SK-N-SH (cell line): Measurements from ENCODE around the gene ARHGAP31. TPM values are rescaled to one million over a fixed set of nuclear protein-coding genes. Genes with fewer than 3 reads are reported as not detected.
A peak's percentile ranks its signal among the peaks of the same experiment; 100 is the strongest.

Experiments used
- CTCF ChIA-PET: fragments of 300-600, 350-600 bp; formaldehyde crosslinking; extraction: SDS; loops from one replicate; lab custom pipeline; 2021; lab: Yijun Ruan, JAX
- POLR2A ChIA-PET: fragments of 350-600 bp; sonication (Branson Sonifier 250); formaldehyde crosslinking; extraction: SDS; loops from one replicate; lab custom pipeline; 2020; ENCODE audit warnings: antibody characterized with exemption, inconsistent platforms; lab: Yijun Ruan, JAX
- DNase-seq: peaks from one replicate; pipeline ENCODE4 v3.0.0; 2012
- H2AFZ ChIP-seq: fragments of 200-600 bp; sonication (generic); 2 replicates; pipeline ENCODE4 v1.8.1; 2016; ENCODE audit warnings: antibody characterized with exemption, mild to moderate bottlenecking, low read depth
- H3F3A ChIP-seq: fragments of 200-600 bp; sonication (generic); replicated peaks from 2 replicates; pipeline ENCODE3; 2016; ENCODE audit warnings: antibody characterized with exemption, mild to moderate bottlenecking; ENCODE audit not compliant: insufficient read depth
- H3K27ac ChIP-seq, 2 experiments: fragments of 200-500 bp in 1 of 2; fragments of 200-600 bp in 1 of 2; sonication (Bioruptor generic) in 1 of 2; sonication (generic), shearing (Covaris generic) in 1 of 2; 2 replicates each; pipeline versions ENCODE4 v1.5.1 to v1.6.1; 2014 to 2016; ENCODE audit warnings: low read depth in 2 of 2, inconsistent platforms in 1 of 2, low read length in 1 of 2, mild to moderate bottlenecking in 1 of 2, mixed read lengths in 1 of 2
- H3K27me3 ChIP-seq: fragments of 200-600 bp; sonication (generic), shearing (Covaris generic); 2 replicates; pipeline ENCODE4 v1.6.1; 2016; ENCODE audit warnings: mixed run types; ENCODE audit not compliant: insufficient read depth
- H3K36me3 ChIP-seq, 2 experiments: fragments of 200-500 bp in 1 of 2; fragments of 200-600 bp in 1 of 2; sonication (Bioruptor generic) in 1 of 2; sonication (generic) in 1 of 2; replicated peaks in 1 of 2; 2 replicates each; pipeline versions ENCODE3 to v1.5.1; 2014 to 2016; ENCODE audit warnings: low read length in 1 of 2, mild to moderate bottlenecking in 1 of 2; ENCODE audit not compliant: insufficient read depth in 2 of 2, control insufficient read depth in 1 of 2
- H3K4me1 ChIP-seq, 2 experiments: fragments of 200-500 bp in 1 of 2; fragments of 200-600 bp in 1 of 2; sonication (Bioruptor generic) in 1 of 2; sonication (generic), shearing (Covaris generic) in 1 of 2; 2 replicates each; pipeline versions ENCODE4 v1.5.1 to v1.6.1; 2014 to 2016; ENCODE audit warnings: low read depth in 1 of 2, low read length in 1 of 2, mixed run types in 1 of 2; ENCODE audit not compliant: insufficient read depth in 2 of 2, control insufficient read depth in 1 of 2
- H3K4me2 ChIP-seq: fragments of 200-600 bp; sonication (generic), shearing (Covaris generic); 2 replicates; pipeline ENCODE4 v1.6.1; 2017; ENCODE audit warnings: mixed run types
- H3K4me3 ChIP-seq, 2 experiments: fragments of 200-500 bp in 1 of 2; fragments of 200-600 bp in 1 of 2; sonication (Bioruptor generic) in 1 of 2; sonication (generic), shearing (Covaris generic) in 1 of 2; 2 replicates each; pipeline versions ENCODE4 v1.5.1 to v1.8.1; 2014 to 2016; ENCODE audit warnings: low read depth in 2 of 2, inconsistent platforms in 1 of 2, low read length in 1 of 2, mild to moderate bottlenecking in 1 of 2, mixed read lengths in 1 of 2, moderate library complexity in 1 of 2
- H3K79me2 ChIP-seq: fragments of 200-600 bp; sonication (generic); 2 replicates; pipeline ENCODE4 v1.8.1; 2017; ENCODE audit warnings: mild to moderate bottlenecking; ENCODE audit not compliant: insufficient read depth
- H3K9ac ChIP-seq: fragments of 200-600 bp; sonication (generic); 2 replicates; pipeline ENCODE4 v1.6.1; 2017; ENCODE audit warnings: mixed run types
- H3K9me2 ChIP-seq: fragments of 200-600 bp; sonication (generic); 2 replicates; pipeline ENCODE4 v1.6.1; 2017; ENCODE audit warnings: mixed run types
- H3K9me3 ChIP-seq: fragments of 200-600 bp; sonication (generic); 2 replicates; pipeline ENCODE4 v1.6.1; 2017; ENCODE audit warnings: mixed run types, mild to moderate bottlenecking, moderate library complexity
- H4K20me1 ChIP-seq: fragments of 200-600 bp; sonication (generic); 2 replicates; pipeline ENCODE4 v1.6.1; 2017; ENCODE audit warnings: mild to moderate bottlenecking, mixed run types; ENCODE audit not compliant: insufficient read depth
- CHD2 ChIP-seq: fragments of 150-350 bp; IDR thresholded peaks from 2 replicates; pipeline ENCODE4 v1.6.1; 2018; ENCODE audit warnings: low read length; ENCODE audit not compliant: partially characterized antibody
- ELF1 ChIP-seq: IDR thresholded peaks from 2 replicates; pipeline ENCODE4 v1.4.0; 2012
- EP300 ChIP-seq, 2 experiments: IDR thresholded peaks; 2 replicates each; pipeline versions ENCODE4 v1.4.0 to v1.6.1; 2012; ENCODE audit warnings: borderline replicate concordance in 1 of 2, low read depth in 1 of 2, low read length in 1 of 2
- FOXJ3 ChIP-seq: sonication (generic); formaldehyde crosslinking; IDR thresholded peaks from 2 replicates; pipeline ENCODE4 v1.5.1; 2020; ENCODE audit warnings: mild to moderate bottlenecking, missing genetic modification reagents
- FOXM1 ChIP-seq: IDR thresholded peaks from 2 replicates; pipeline ENCODE4 v1.4.0; 2012; ENCODE audit warnings: low read depth, mild to moderate bottlenecking
- JUND ChIP-seq: IDR thresholded peaks from 2 replicates; pipeline ENCODE4 v1.4.0; 2012
- NFIC ChIP-seq: IDR thresholded peaks from 2 replicates; pipeline ENCODE4 v1.4.0; 2012; ENCODE audit warnings: borderline replicate concordance
- NRF1 ChIP-seq: IDR thresholded peaks from 2 replicates; pipeline ENCODE4 v1.6.1; 2012; ENCODE audit warnings: low read depth, mild to moderate bottlenecking, low read length
- POLR2AphosphoS5 ChIP-seq: IDR thresholded peaks from 2 replicates; pipeline ENCODE4 v1.6.1; 2012; ENCODE audit warnings: low read depth, low read length
- RCOR1 ChIP-seq: fragments of 150-350 bp; IDR thresholded peaks from 2 replicates; pipeline ENCODE4 v1.6.1; 2017; ENCODE audit warnings: antibody characterized with exemption, low read length
- RFX5 ChIP-seq: IDR thresholded peaks from 2 replicates; pipeline ENCODE4 v1.6.1; 2012; ENCODE audit warnings: mild to moderate bottlenecking, improper control_type of control experiment, low read length
- TEAD4 ChIP-seq: IDR thresholded peaks from 2 replicates; pipeline ENCODE4 v1.4.0; 2012; ENCODE audit warnings: mild to moderate bottlenecking, borderline replicate concordance; ENCODE audit not compliant: insufficient read depth
- YY1 ChIP-seq: IDR thresholded peaks from 2 replicates; pipeline ENCODE4 v1.4.0; 2012; ENCODE audit warnings: low read depth, mild to moderate bottlenecking
- WGBS: methylation state at CpG from one replicate; pipeline ENCODE4 v1.1.6; 2017; ENCODE audit warnings: low lambda C conversion rate; 5-methylcytosine and 5-hydroxymethylcytosine counted together
- polyA plus RNA-seq, 3 experiments: library from polyadenylated mRNA; depleted of rRNA; stranded (reverse); fragments of >200 nt; gene quantifications; 2 replicates each; pipeline ENCODE4 v1.2.3, GENCODE V29; 2012
- TF ChIP-seq, protein P1 (sequence below): fragments of 150-350 bp; IDR thresholded peaks from 2 replicates; pipeline ENCODE4 v1.6.1; 2017; ENCODE audit warnings: antibody characterized with exemption, low read length, low read depth, borderline replicate concordance
- TF ChIP-seq, protein P2 (sequence below): IDR thresholded peaks from 2 replicates; pipeline ENCODE4 v1.4.0; 2012; ENCODE audit warnings: low read depth, borderline replicate concordance
- TF ChIP-seq, protein P3 (sequence below): IDR thresholded peaks from 2 replicates; pipeline ENCODE4 v1.6.1; 2012; ENCODE audit warnings: mild to moderate bottlenecking, low read depth, low read length, moderate library complexity

Gene ARHGAP31
- polyA plus RNA-seq, 1 of the 3 experiments (the other 2 are of a cell fraction) = 4.4 TPM

DNA sequence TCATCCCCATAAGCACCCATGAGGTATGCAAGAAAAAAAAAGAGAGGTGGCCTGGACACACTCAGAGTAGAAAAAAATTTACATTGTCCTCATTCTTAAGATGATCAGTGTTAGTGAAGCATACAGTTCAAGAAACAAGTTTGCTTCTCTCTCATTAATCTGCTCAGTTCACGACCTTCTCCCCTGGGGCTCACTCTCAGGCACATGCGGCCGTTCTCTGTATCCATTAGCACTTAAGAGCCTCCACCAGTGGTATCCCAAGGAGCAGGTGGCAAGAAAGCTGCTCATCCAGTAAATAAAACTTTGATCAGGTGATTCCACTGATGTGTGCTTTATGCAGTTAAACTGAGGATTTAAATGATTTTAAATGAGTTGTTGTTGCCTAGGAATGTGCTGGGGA lies 57.4 kb downstream of the ARHGAP31 start:
- TF ChIP-seq CHD2 (no peak), JUND (no peak), RCOR1 (no peak), POLR2AphosphoS5 (no peak), YY1 (no peak), NRF1 (no peak), NFIC (no peak), FOXJ3 (no peak)
- TF ChIP-seq, protein P1, sequence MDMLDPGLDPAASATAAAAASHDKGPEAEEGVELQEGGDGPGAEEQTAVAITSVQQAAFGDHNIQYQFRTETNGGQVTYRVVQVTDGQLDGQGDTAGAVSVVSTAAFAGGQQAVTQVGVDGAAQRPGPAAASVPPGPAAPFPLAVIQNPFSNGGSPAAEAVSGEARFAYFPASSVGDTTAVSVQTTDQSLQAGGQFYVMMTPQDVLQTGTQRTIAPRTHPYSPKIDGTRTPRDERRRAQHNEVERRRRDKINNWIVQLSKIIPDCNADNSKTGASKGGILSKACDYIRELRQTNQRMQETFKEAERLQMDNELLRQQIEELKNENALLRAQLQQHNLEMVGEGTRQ = no peak
- TF ChIP-seq, protein P2, sequence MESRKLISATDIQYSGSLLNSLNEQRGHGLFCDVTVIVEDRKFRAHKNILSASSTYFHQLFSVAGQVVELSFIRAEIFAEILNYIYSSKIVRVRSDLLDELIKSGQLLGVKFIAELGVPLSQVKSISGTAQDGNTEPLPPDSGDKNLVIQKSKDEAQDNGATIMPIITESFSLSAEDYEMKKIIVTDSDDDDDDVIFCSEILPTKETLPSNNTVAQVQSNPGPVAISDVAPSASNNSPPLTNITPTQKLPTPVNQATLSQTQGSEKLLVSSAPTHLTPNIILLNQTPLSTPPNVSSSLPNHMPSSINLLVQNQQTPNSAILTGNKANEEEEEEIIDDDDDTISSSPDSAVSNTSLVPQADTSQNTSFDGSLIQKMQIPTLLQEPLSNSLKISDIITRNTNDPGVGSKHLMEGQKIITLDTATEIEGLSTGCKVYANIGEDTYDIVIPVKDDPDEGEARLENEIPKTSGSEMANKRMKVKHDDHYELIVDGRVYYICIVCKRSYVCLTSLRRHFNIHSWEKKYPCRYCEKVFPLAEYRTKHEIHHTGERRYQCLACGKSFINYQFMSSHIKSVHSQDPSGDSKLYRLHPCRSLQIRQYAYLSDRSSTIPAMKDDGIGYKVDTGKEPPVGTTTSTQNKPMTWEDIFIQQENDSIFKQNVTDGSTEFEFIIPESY = no peak
- TF ChIP-seq, all 33 proteins: peak for 0
- POLR2A ChIA-PET = interaction anchor here (0.6 kb wide), 1 partner anchor 98 kb away, joined by 4 read pairs; no protein-coding TSS in a partner anchor
- Histone ChIP-seq H3K36me3 (peaks cover 0 to 12% of the 10 kb centered on the region in 2 experiments), H3K4me2 (no peak overlapping the region), H3K4me1 (peaks cover 9 to 24% of the 10 kb centered on the region in 2 experiments; a peak in 3 of 4 replicates), H3K9me2 (no peaks in the 10 kb centered on the region), H2AFZ (no peak overlapping the region), H3F3A (peaks cover 7% of the 10 kb centered on the region), H3K27ac (no peak overlapping the region; a peak in 1 of 4 replicates), H3K9me3 (no peaks in the 10 kb centered on the region), H3K27me3 (no peaks in the 10 kb centered on the region), H3K4me3 (no peak overlapping the region), H3K79me2 (peaks cover 12% of the 10 kb centered on the region), H4K20me1 (no peaks in the 10 kb centered on the region), H3K9ac (no peak overlapping the region)
- CTCF ChIA-PET = interaction anchor here (1.2 to 4.8 kb wide), 4 partner anchors 11 to 77 kb away, joined by 3 to 33 read pairs (median 15); no protein-coding TSS in a partner anchor
- whole genome bisulfite sequencing = 87% methylated on average over 3 of the region's 3 CpGs
- no peak for DNase-seq

DNA sequence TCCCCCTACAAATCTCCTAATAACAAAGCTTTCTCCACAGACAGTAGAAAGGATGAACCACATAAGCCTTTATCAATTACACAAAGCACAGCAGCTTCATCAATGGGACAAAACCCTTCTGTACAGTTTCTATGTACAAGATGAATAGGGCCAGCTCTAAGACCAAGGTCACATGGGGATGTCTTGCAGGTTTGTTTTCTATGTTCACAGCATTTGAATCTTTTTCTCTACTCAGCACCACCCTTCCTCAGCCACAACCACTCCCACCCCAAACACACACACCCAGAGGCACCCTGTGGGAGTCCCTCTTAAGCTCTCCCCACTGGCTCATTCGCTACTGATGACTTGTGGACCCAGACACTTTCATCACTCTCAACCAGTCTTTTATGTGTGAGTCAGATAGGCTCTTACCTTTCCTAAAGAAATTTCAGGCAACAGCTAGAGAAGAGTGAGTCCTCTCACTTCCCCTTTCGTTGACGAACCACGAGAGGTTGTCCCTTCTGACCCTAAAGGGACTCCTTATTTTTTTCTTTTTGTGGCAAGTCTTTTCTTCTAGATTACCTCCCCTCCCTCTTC lies 57.9 kb downstream of the ARHGAP31 start:
- CTCF ChIA-PET = interaction anchor here (1.2 to 4.8 kb wide), 5 partner anchors 12 to 329 kb away, joined by 3 to 33 read pairs (median 14); no protein-coding TSS in a partner anchor
- no peak overlapping the region for H3K4me2 ChIP-seq
- H3K27ac ChIP-seq = peak overlapping the region; percentile 7 to 30; a peak in 1 of 4 replicates
- no peak overlapping the region for H2AFZ ChIP-seq
- H3K79me2 ChIP-seq = peaks cover 12% of the 10 kb centered on the region
- no peaks in the 10 kb centered on the region for H3K27me3 ChIP-seq
- H3K4me1 ChIP-seq = peaks cover 9 to 26% of the 10 kb centered on the region in 2 experiments; a peak in 3 of 4 replicates
- DNase-seq = no peak
- H3K9ac ChIP-seq = no peak overlapping the region
- no peak overlapping the region for H3K4me3 ChIP-seq
- H3K9me3 ChIP-seq = no peaks in the 10 kb centered on the region
- no peaks in the 10 kb centered on the region for H3K9me2 ChIP-seq
- no peak for TF ChIP-seq NRF1
- TF ChIP-seq EP300 (IDR thresholded peaks at IDR 0.05; ENCODE audit: borderline replicate concordance in 1 of 2, low read depth in 1 of 2, low read length in 1 of 2) = no peak
- TF ChIP-seq, protein P3, sequence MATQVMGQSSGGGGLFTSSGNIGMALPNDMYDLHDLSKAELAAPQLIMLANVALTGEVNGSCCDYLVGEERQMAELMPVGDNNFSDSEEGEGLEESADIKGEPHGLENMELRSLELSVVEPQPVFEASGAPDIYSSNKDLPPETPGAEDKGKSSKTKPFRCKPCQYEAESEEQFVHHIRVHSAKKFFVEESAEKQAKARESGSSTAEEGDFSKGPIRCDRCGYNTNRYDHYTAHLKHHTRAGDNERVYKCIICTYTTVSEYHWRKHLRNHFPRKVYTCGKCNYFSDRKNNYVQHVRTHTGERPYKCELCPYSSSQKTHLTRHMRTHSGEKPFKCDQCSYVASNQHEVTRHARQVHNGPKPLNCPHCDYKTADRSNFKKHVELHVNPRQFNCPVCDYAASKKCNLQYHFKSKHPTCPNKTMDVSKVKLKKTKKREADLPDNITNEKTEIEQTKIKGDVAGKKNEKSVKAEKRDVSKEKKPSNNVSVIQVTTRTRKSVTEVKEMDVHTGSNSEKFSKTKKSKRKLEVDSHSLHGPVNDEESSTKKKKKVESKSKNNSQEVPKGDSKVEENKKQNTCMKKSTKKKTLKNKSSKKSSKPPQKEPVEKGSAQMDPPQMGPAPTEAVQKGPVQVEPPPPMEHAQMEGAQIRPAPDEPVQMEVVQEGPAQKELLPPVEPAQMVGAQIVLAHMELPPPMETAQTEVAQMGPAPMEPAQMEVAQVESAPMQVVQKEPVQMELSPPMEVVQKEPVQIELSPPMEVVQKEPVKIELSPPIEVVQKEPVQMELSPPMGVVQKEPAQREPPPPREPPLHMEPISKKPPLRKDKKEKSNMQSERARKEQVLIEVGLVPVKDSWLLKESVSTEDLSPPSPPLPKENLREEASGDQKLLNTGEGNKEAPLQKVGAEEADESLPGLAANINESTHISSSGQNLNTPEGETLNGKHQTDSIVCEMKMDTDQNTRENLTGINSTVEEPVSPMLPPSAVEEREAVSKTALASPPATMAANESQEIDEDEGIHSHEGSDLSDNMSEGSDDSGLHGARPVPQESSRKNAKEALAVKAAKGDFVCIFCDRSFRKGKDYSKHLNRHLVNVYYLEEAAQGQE = no peak
- no peak for TF ChIP-seq FOXM1
- no peak for TF ChIP-seq ELF1
- TF ChIP-seq TEAD4 = no peak
- TF ChIP-seq RFX5 = no peak
- TF ChIP-seq, protein P1 = no peak
- no peak for TF ChIP-seq YY1
- 98% methylated on average over 4 of the region's 4 CpGs for WGBS
- peaks cover 7% of the 10 kb centered on the region for H3F3A ChIP-seq
- no peaks in the 10 kb centered on the region for H4K20me1 ChIP-seq
- POLR2A ChIA-PET = interaction anchor here (0.6 kb wide), 1 partner anchor 97 kb away, joined by 4 read pairs; no protein-coding TSS in a partner anchor
- H3K36me3 ChIP-seq = peaks cover 0 to 8% of the 10 kb centered on the region in 2 experiments
